Ammon's horn (tissue), 1 donor: Measurements from ENCODE around the gene RTN3.
"Not testable (repeated sequence)": the region's sequence is repeated elsewhere in the genome, so short reads cannot be mapped to it uniquely, and the experiment has no call there.

ENCODE experiments used
- DNase-seq: peaks from one replicate; pipeline ENCODE4 v3.0.0-alpha.2; 2016; ENCODE audit warnings: low spot score

Gene RTN3

GRCh38 chr11:63681321-63682065, at the start of gene RTN3:
Gene RTN3 (plus strand): TSS chr11:63681500. CDS start chr11:63681637, 137 bp downstream.
- DNase-seq: peak; percentile 97

GRCh38 chr11:63635762-63636465, 45.4 kb upstream of the RTN3 start:
- peak; percentile 88 for DNase-seq

- not testable (repeated sequence) for DNase-seq
These were observed 42.9 kb upstream of the RTN3 start for GRCh38 chr11:63638436-63638835.

- DNase-seq: no peak
These were observed 42.0 kb upstream of the RTN3 start for GRCh38 chr11:63639199-63639832.

- DNase-seq: no peak
These were observed 39.6 kb upstream of the RTN3 start for GRCh38 chr11:63641727-63642126.

- DNase-seq: no peak
These were observed 38.1 kb upstream of the RTN3 start for GRCh38 chr11:63643205-63643604.

GRCh38 chr11:63652671-63653070, 28.6 kb upstream of the RTN3 start:
- DNase-seq: no peak

GRCh38 chr11:63660972-63661371, 20.3 kb upstream of the RTN3 start:
- no peak for DNase-seq

GRCh38 chr11:63663809-63664208, 17.5 kb upstream of the RTN3 start:
- no peak for DNase-seq

GRCh38 chr11:63666874-63667273, 14.4 kb upstream of the RTN3 start:
- DNase-seq: no peak

- no peak for DNase-seq
These were observed 13.1 kb upstream of the RTN3 start for GRCh38 chr11:63667995-63668795.

- DNase-seq: no peak
These were observed 11.2 kb upstream of the RTN3 start for GRCh38 chr11:63670096-63670432.

GRCh38 chr11:63670433-63671321, 10.6 kb upstream of the RTN3 start:
- DNase-seq: peak; percentile 71

- peak; percentile 97 for DNase-seq
These were observed 9.8 kb upstream of the RTN3 start, which contains the start of gene ATL3 for GRCh38 chr11:63671322-63672155. Gene ATL3 (minus strand): TSS chr11:63671376. CDS start chr11:63671335, 41 bp downstream.

- no peak for DNase-seq
These were observed 9.2 kb upstream of the RTN3 start for GRCh38 chr11:63672156-63672463.

GRCh38 chr11:63672936-63673539, 8.3 kb upstream of the RTN3 start:
- no peak for DNase-seq

GRCh38 chr11:63673579-63673978, 7.7 kb upstream of the RTN3 start:
- DNase-seq: no peak

- DNase-seq: peak; percentile 75
These were observed 423 bp upstream of the RTN3 start for GRCh38 chr11:63680834-63681320.

- peak; percentile 81 for DNase-seq
These were observed 1.0 kb downstream of the RTN3 start for GRCh38 chr11:63682066-63683021.
